ENCODE data around the gene TMEM132A.

Gene TMEM132A

DNA sequence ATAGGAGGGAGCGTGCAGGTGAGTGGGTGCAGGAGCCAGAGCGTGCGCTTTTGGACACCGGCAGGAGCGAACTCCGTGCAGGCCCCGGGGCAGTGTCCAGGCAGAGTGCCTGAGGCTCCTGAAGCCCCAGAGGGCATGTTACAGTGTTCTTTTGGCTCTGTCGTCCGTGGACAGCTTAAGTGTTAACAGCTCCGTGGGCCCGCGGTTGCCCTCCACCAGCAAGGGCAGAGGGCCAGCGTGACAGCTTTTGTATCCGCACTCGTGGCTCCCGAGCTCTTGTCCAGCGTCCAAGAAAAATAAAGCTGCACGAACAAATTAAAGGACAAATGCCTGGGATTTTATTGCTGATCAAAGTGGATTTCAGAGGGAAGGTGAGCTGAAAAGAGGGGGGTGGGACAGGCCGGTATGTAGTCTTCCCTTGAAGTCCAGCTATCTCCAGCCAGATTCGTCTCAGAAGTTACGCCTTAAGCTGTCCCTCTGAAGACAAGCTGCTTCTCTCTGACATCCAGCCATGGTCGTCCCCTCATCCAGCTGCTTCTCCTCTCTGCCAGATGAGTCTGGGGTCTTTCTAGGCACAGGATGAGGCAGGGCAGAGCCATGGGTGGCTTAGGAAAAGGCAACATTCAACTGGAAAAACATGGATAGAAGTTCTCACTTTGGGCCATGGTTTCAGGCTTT lies 11.3 kb upstream of the TMEM132A start:
- no peaks in the 10 kb centered on the region for H3K9me3 Mint-ChIP-seq
- peak overlapping the region; percentile 99 for H3K27ac Mint-ChIP-seq
- H3K27me3 Mint-ChIP-seq = no peaks in the 10 kb centered on the region
- peaks cover 70% of the 10 kb centered on the region for H3K4me1 Mint-ChIP-seq (ENCODE audit: low read depth)
- H3K36me3 Mint-ChIP-seq (ENCODE audit: low read depth) = peaks cover 15% of the 10 kb centered on the region
- peak overlapping the region; percentile 91 for H3K4me3 Mint-ChIP-seq

DNA sequence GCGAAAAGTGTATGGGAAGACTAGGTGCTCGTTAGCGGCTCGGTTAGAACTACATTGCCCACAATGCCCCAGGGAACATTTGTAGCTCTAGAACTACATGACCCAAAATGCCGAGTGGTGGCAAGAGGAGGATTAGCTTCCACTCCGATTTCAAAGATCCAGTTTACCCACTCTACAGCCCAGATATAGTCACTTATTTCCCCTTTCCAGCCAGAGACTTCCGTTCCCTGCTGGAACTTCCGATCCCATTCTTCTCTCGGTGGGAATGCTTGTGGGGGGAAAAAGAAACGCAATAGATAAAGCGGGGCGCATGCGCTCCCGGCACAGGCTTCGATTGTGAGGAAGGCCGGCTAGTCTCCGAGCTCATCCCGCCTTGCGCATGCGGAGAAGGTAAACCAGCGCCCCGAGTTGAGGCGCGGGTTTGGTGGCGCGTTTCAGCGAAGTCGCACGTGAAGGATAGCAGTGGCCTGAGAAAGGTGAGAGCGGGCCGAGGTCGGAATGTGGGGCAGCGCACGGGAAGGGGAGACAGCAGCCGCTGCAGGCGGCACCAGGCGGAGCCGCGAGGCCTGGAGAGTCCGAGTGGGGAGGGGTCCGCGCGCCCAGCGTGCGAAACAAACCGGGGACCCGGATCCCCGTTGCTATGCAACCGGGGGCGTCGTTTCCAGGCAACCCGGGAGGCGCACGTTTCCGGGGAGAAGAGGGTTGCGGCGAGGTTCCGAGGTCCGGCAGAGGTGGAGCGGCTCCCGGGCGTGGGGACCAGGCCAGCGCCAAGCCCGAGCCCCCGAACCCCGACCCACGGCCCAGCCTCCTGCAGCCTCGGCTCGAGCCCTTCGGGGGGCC lies 10.2 kb upstream of the TMEM132A start, which contains the start of gene TMEM109:
Gene TMEM109 (plus strand): TSS at position 366 of the 840 bp plus-strand sequence. CDS start 5,536 bp downstream, outside the sequence.
- Mint-ChIP-seq H3K36me3 (ENCODE audit: low read depth) (peaks cover 18% of the 10 kb centered on the region), H3K4me3 (peak within 1 kb of the TSS; percentile 91), H3K4me1 (ENCODE audit: low read depth) (peaks cover 80% of the 10 kb centered on the region), H3K9me3 (no peaks in the 10 kb centered on the region), H3K27me3 (no peaks in the 10 kb centered on the region), H3K27ac (peak within 1 kb of the TSS; percentile 99)

DNA sequence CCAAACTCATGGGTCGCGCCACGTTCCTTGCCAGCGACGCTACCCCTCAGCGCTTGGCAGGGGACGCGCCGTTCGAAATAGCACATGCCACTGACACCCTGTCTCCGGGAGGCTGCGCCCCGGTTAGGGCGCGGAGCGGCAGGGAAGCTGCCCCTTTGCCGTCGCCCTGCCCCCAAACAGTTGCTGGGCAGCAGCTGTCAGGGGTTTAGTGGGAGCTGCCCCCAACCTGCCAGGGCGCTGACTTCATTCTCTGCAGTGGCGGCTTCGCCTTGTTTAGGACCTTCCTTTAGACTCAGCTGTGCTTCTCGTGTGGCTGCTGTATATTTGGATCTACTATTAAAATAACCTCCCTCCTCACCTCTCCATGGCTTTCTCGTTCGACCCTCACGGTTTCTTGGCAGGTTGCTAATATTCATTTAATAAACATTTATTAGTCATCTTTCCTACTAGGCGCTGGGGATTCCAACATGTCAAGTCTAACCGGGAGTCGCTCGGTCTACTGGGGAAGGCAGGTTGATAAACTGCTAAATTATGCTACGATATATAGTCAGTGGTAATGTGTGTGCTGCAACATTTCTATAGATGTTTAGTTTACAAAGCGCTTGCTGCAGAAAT lies 9.5 kb upstream of the TMEM132A start:
- Mint-ChIP-seq H3K4me1 (ENCODE audit: low read depth) (peaks cover 85% of the 10 kb centered on the region), H3K9me3 (no peaks in the 10 kb centered on the region), H3K36me3 (ENCODE audit: low read depth) (peaks cover 25% of the 10 kb centered on the region), H3K4me3 (peak overlapping the region; percentile 91), H3K27me3 (no peaks in the 10 kb centered on the region), H3K27ac (peak overlapping the region; percentile 82)

DNA sequence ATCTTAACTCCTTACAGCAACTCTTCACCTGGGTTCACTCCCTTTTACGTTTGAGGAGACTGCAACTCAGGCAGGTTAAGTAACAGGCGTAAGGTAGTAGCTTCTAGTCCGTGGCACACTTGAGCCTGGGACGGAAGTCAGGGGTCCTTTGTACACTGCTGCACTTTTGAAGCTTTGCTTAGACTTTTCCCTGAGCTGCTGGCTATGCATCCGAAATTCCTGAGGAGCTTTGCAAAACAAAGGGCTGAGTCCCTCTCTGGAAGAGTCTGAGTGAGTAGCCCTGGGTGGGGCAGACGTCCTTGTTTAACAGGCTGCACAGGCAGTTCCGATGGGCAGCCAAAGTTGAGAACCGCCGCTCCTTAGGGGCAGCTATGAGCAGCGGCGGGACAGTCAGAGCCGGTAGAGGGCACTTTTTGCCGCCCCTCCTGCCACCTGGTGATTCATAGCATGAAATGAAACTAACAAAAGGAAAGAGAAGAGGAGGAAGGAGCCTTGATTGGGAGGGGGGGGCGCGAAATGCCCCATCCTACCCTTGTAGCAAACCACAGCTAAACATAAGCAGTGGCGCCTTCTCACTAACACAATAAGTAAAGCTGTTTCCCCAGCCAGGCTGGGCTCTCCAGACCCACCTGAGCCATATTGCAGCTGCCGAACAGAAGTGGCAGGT lies 8.9 kb upstream of the TMEM132A start:
- H3K4me1 Mint-ChIP-seq (ENCODE audit: low read depth) = peaks cover 81% of the 10 kb centered on the region
- H3K9me3 Mint-ChIP-seq = no peaks in the 10 kb centered on the region
- H3K4me3 Mint-ChIP-seq = peak overlapping the region; percentile 91
- peaks cover 31% of the 10 kb centered on the region for H3K36me3 Mint-ChIP-seq (ENCODE audit: low read depth)
- peak overlapping the region; percentile 82 for H3K27ac Mint-ChIP-seq
- no peaks in the 10 kb centered on the region for H3K27me3 Mint-ChIP-seq

DNA sequence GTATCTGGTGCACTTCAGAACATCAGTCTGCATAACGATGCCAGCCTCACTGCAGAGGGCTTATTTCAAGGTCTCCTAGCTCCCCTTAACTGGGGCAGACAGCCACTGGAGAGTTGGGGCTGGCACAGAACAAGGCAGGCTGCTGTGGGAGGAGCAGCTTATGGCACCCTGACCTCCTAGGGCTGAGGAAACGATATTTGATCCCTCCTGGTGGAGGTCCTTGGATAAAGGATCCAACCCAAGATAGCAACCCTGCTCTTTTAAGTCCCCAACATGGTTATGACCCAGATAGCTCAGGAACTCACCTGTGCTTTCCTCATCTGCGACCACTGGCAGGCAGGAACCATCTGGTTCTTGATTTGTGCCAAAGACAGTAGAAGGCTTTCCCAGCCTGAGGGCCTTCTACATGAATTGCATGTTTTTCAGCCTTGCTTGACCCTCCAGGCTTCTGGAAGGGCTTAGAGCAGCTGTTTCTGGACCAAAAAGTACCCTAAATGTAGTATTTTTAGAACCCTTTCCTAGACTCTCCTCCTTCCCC lies 7.5 kb upstream of the TMEM132A start:
- H3K36me3 Mint-ChIP-seq (ENCODE audit: low read depth) = peaks cover 45% of the 10 kb centered on the region
- peak overlapping the region; percentile 91 for H3K4me3 Mint-ChIP-seq
- H3K9me3 Mint-ChIP-seq = no peaks in the 10 kb centered on the region
- H3K27me3 Mint-ChIP-seq = no peaks in the 10 kb centered on the region
- H3K27ac Mint-ChIP-seq = no peak overlapping the region
- H3K4me1 Mint-ChIP-seq (ENCODE audit: low read depth) = peaks cover 68% of the 10 kb centered on the region

DNA sequence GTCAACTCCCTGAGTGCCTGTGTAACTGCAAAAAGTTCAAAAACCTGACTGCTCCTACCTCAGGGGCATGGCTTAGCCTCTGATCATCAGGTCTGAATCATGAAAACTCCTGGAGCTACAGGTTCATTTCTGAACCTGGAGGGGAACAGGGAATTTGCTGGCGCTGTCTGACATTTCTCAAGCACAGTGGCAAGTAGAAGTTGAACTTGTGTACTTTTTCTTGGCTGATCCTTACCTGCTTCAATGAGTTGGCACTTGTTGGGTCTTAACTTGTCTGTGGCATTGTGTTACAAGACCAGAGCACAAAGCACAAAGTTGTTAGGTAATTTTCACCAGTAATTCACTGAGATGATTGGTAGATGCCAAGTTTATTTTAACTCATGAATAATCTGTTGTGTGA lies 7.0 kb upstream of the TMEM132A start:
- no peak overlapping the region for H3K4me3 Mint-ChIP-seq
- peaks cover 63% of the 10 kb centered on the region for H3K4me1 Mint-ChIP-seq (ENCODE audit: low read depth)
- H3K36me3 Mint-ChIP-seq (ENCODE audit: low read depth) = peaks cover 50% of the 10 kb centered on the region
- no peak overlapping the region for H3K27ac Mint-ChIP-seq
- H3K9me3 Mint-ChIP-seq = no peaks in the 10 kb centered on the region
- no peaks in the 10 kb centered on the region for H3K27me3 Mint-ChIP-seq

DNA sequence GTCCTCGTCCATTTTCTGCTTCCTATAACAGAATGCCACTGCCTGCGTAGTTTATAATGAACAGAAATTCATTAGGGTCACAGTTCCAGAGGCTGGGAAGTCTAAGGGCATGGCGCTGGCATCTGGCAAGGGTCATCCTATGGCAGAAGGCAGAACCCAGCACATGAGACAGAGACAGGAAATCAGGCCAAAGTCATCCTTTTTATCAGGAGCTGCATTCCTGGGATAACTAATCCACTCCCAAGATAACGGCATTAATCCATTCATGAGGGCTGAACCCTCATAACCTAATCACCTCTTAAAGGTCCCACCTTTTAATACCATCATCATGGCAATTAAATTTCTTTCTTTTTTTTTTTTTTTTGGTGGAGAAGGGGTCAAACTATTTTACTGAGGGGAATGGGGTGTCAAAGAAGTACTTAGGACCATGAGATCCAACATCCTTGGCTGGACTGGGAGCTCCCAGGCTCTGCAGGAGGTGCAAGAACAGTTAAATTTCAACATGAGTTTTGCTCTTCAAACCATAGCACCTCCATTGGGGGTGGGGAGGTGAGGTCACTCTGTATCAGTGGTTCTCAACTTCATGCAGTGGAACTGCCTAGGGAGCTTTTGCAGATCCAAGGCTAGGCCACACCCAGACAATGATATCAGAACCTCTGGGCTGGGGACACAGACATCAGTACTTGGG lies 5.9 kb upstream of the TMEM132A start:
- H3K27me3 Mint-ChIP-seq = no peaks in the 10 kb centered on the region
- no peak overlapping the region for H3K4me3 Mint-ChIP-seq
- H3K27ac Mint-ChIP-seq = no peak overlapping the region

DNA sequence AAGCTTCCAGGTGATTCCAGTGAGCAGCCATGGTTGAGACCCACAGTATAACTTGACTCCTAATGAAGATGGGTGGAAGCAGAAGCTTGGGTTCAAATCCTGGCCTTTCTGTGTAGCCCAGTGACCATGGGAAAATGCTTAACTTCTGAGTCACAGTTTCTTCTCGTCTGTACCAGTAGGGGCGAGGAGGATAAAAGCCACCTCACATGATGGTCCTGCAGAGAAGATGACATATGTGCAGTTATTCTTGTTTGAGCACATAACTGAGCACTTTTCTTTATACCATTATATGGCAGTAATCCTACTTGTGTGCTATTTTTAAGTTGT lies 5.4 kb upstream of the TMEM132A start:
- H3K4me1 Mint-ChIP-seq (ENCODE audit: low read depth) = peaks cover 51% of the 10 kb centered on the region
- no peak overlapping the region for H3K4me3 Mint-ChIP-seq
- no peak overlapping the region for H3K27ac Mint-ChIP-seq
- H3K27me3 Mint-ChIP-seq = no peaks in the 10 kb centered on the region
- peaks cover 63% of the 10 kb centered on the region for H3K36me3 Mint-ChIP-seq (ENCODE audit: low read depth)
- no peaks in the 10 kb centered on the region for H3K9me3 Mint-ChIP-seq

More for the DNA sequence above, 5.9 kb upstream of the TMEM132A start:
- Mint-ChIP-seq H3K36me3 (ENCODE audit: low read depth) (peaks cover 62% of the 10 kb centered on the region), H3K9me3 (no peaks in the 10 kb centered on the region), H3K4me1 (ENCODE audit: low read depth) (peaks cover 53% of the 10 kb centered on the region)

DNA sequence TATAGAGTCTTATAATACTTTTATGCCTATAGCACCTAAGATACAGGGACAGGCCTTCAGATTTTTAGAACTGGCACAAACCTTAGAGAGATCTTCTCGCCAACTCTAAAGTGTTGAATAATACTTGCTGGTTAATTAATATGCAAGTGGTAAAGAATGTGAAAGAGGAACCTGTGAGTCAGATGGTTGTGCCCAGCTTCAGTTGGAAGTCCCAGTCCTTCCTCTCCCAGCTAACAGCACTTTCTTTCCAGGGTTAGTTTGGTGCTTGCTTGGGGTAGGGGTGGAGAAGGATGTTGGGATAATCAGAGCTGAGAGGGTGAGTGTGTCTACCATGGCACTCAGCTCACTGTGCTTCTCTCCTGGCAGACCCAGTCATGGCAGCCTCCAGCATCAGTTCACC lies 4.9 kb upstream of the TMEM132A start:
- peak overlapping the region; percentile 65 for H3K27ac Mint-ChIP-seq
- H3K9me3 Mint-ChIP-seq = no peaks in the 10 kb centered on the region
- no peak overlapping the region for H3K4me3 Mint-ChIP-seq
- H3K36me3 Mint-ChIP-seq (ENCODE audit: low read depth) = peaks cover 63% of the 10 kb centered on the region
- H3K27me3 Mint-ChIP-seq = no peaks in the 10 kb centered on the region
- H3K4me1 Mint-ChIP-seq (ENCODE audit: low read depth) = peaks cover 51% of the 10 kb centered on the region

DNA sequence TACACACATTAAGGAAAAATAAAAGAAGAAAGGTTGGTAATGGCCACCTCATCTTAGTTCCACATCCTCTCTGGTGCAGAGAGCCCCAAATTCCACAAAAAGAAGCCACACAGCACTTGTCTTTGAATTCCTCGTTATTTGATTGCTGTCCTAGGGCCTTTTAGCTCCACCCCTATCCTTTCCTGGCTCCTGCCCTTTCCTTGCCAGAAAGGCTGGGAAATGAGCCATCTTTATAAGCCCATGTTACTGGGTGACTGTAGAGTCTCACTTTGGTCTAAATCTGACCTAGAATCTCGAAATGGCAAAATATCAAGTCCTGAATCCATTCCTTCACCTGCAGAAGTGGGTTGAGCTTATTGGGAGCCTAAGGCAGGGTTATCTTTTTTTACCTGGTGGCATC lies 4.3 kb upstream of the TMEM132A start:
- H3K36me3 Mint-ChIP-seq (ENCODE audit: low read depth) = peaks cover 63% of the 10 kb centered on the region
- H3K9me3 Mint-ChIP-seq = no peaks in the 10 kb centered on the region
- H3K27ac Mint-ChIP-seq = no peak overlapping the region
- peaks cover 53% of the 10 kb centered on the region for H3K4me1 Mint-ChIP-seq (ENCODE audit: low read depth)
- no peaks in the 10 kb centered on the region for H3K27me3 Mint-ChIP-seq
- H3K4me3 Mint-ChIP-seq = no peak overlapping the region

DNA sequence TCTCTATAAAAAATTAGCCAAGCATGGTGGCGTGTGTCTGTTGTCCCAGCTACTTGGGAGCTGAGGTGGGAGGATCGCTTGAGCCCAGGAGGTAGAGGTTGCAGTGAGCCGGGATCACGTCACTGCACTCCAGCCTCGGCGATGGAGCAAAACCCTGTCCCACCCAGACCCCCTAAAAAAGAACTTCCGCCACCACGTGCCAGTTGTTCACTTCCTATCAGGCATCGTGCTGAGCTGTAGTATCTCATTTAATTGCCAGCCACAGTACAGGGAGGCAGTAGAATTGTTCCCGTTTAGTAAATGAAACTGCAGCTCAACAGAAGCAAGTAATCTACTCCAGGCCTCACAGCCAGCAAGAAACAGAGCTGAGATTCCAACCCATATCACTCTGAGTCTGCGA lies 3.0 kb upstream of the TMEM132A start:
- Mint-ChIP-seq H3K4me1 (ENCODE audit: low read depth) (peaks cover 55% of the 10 kb centered on the region), H3K36me3 (ENCODE audit: low read depth) (peaks cover 57% of the 10 kb centered on the region), H3K4me3 (no peak overlapping the region), H3K27me3 (peaks cover 11% of the 10 kb centered on the region), H3K9me3 (no peaks in the 10 kb centered on the region), H3K27ac (no peak overlapping the region)

DNA sequence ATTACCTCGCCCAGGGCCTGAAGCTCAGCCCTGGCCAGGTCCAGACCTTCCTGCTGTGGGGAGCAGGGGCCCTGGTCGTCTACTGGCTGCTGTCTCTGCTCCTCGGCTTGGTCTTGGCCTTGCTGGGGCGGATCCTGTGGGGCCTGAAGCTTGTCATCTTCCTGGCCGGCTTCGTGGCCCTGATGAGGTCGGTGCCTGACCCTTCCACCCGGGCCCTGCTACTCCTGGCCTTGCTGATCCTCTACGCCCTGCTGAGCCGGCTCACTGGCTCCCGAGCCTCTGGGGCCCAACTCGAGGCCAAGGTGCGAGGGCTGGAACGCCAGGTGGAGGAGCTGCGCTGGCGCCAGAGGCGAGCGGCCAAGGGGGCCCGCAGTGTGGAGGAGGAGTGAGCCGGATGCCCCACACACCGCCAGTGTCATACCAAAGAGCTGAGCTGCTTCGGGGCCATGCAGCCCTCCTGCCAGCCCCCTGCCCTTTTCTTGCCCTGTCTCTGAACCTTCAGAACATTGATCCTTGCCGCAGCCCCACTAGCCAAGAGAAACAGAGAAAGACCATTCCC lies 2.4 kb upstream of the TMEM132A start:
- H3K27ac Mint-ChIP-seq = no peak overlapping the region
- H3K4me1 Mint-ChIP-seq (ENCODE audit: low read depth) = peaks cover 49% of the 10 kb centered on the region
- H3K27me3 Mint-ChIP-seq = peaks cover 11% of the 10 kb centered on the region
- peaks cover 55% of the 10 kb centered on the region for H3K36me3 Mint-ChIP-seq (ENCODE audit: low read depth)
- no peak overlapping the region for H3K4me3 Mint-ChIP-seq
- no peaks in the 10 kb centered on the region for H3K9me3 Mint-ChIP-seq

DNA sequence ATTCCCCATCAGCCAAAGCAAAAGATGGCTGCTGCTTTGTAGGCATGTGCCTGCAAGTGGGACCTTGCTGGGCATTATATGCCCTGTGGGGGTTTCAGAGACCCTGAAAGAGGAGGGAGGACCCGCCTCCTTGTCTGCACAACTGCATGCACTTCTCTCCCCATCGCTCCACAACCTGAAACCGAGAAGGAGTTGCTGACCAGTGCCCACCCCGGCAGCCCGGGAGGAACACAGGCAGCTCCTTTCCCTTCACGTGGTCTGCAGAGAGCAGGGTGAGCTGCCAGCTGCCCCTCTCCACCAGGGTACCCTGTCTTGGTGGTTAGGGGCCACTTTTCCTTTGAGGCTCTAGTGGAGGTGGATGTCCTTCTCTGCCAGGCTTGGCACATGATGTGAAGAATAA lies 1.4 kb upstream of the TMEM132A start:
- H3K36me3 Mint-ChIP-seq (ENCODE audit: low read depth) = peaks cover 48% of the 10 kb centered on the region
- H3K9me3 Mint-ChIP-seq = no peaks in the 10 kb centered on the region
- peaks cover 43% of the 10 kb centered on the region for H3K4me1 Mint-ChIP-seq (ENCODE audit: low read depth)
- no peak overlapping the region for H3K4me3 Mint-ChIP-seq
- peaks cover 13% of the 10 kb centered on the region for H3K27me3 Mint-ChIP-seq
- no peak overlapping the region for H3K27ac Mint-ChIP-seq

DNA sequence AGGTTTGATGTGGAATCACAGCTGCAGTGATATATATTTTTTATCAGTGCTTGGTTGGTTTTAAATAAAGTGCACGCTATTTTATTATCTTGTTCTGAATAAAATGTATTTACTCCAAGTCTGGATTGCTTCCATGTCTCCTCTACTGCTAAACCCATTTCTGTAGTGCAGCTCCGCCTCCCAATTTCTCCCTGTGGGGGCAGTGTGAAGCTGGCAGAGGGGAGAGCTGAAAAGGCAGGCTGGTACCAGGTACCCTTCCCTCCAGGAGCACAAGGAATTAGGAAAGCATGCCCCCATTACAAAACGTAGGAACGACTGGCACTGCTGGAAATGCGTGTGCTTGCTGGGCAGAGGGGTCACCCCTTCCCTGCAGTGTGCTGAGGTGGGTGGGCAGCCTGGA lies 934 bp upstream of the TMEM132A start:
- no peak overlapping the region for H3K27ac Mint-ChIP-seq

More for the DNA sequence above, 934 bp upstream of the TMEM132A start:
- Mint-ChIP-seq H3K4me1 (ENCODE audit: low read depth) (peaks cover 39% of the 10 kb centered on the region), H3K27me3 (peaks cover 15% of the 10 kb centered on the region), H3K9me3 (no peaks in the 10 kb centered on the region), H3K4me3 (no peak overlapping the region), H3K36me3 (ENCODE audit: low read depth) (peaks cover 45% of the 10 kb centered on the region)
